HEK293 (cell line): ENCODE data around the gene PNPLA2.

Source experiments
- ATF2 ChIP-seq: fragments of 450-650 bp; formaldehyde crosslinking; IDR thresholded peaks from 2 replicates; pipeline ENCODE4 v1.5.1; 2016; ENCODE audit warnings: missing biosample characterization, missing genetic modification characterization, low read depth
- CTCF ChIP-seq: fragments of 450-650 bp; formaldehyde crosslinking; IDR thresholded peaks from 2 replicates; pipeline ENCODE4 v1.5.1; 2016; ENCODE audit warnings: missing biosample characterization, missing genetic modification characterization
- KLF1 ChIP-seq: fragments of 450-650 bp; formaldehyde crosslinking; IDR thresholded peaks from 2 replicates; pipeline ENCODE4 v1.5.1; 2016; ENCODE audit warnings: missing biosample characterization, missing genetic modification characterization
- RBAK ChIP-seq: fragments of 450-650 bp; formaldehyde crosslinking; IDR thresholded peaks from 2 replicates; pipeline ENCODE4 v1.5.1; 2016; ENCODE audit warnings: missing biosample characterization, missing genetic modification characterization
- SETDB1 ChIP-seq: IDR thresholded peaks from one replicate; pipeline ENCODE4 v1.6.1; 2017; ENCODE audit warnings: mild to moderate bottlenecking, low read length, moderate library complexity, mixed read lengths; ENCODE audit not compliant: insufficient read length
- TRIM28 ChIP-seq: IDR thresholded peaks from 2 replicates; pipeline ENCODE4 v1.6.1; 2011; ENCODE audit warnings: low read length, control low read depth, borderline replicate concordance
- ZBTB49 ChIP-seq: fragments of 450-650 bp; formaldehyde crosslinking; IDR thresholded peaks from 2 replicates; pipeline ENCODE4 v1.5.1; 2016; ENCODE audit warnings: missing biosample characterization, missing genetic modification characterization, low read depth
- ZBTB7A ChIP-seq: fragments of 450-650 bp; formaldehyde crosslinking; IDR thresholded peaks from 2 replicates; pipeline ENCODE4 v1.5.1; 2016; ENCODE audit warnings: low read depth, missing biosample characterization, missing genetic modification characterization
- ZNF211 ChIP-seq: fragments of 450-650 bp; formaldehyde crosslinking; IDR thresholded peaks from 2 replicates; pipeline ENCODE4 v1.5.1; 2016; ENCODE audit warnings: low read depth, missing biosample characterization, missing genetic modification characterization
- ZNF239 ChIP-seq: fragments of 450-650 bp; formaldehyde crosslinking; IDR thresholded peaks from 2 replicates; pipeline ENCODE4 v1.5.1; 2016; ENCODE audit warnings: missing biosample characterization, missing genetic modification characterization
- ZNF274 ChIP-seq, 2 experiments: fragments of 200-500 bp in 1 of 2; fragments of 450-650 bp in 1 of 2; sonication (Bioruptor generic) in 1 of 2; formaldehyde crosslinking in 1 of 2; IDR thresholded peaks; 2 replicates each; pipeline versions ENCODE4 v1.5.1 to v1.6.1; 2014 to 2016; ENCODE audit warnings: borderline replicate concordance in 1 of 2, inconsistent platforms in 1 of 2, low read length in 1 of 2, missing biosample characterization in 1 of 2, missing genetic modification characterization in 1 of 2
- ZNF362 ChIP-seq: fragments of 450-650 bp; formaldehyde crosslinking; IDR thresholded peaks from 2 replicates; pipeline ENCODE4 v1.5.1; 2016; ENCODE audit warnings: missing biosample characterization, missing genetic modification characterization
- ZNF639 ChIP-seq: fragments of 450-650 bp; formaldehyde crosslinking; IDR thresholded peaks from 2 replicates; pipeline ENCODE4 v1.5.1; 2016; ENCODE audit warnings: missing biosample characterization, missing genetic modification characterization
- ZNF785 ChIP-seq: fragments of 450-650 bp; formaldehyde crosslinking; IDR thresholded peaks from 2 replicates; pipeline ENCODE4 v1.5.1; 2016; ENCODE audit warnings: missing biosample characterization, missing genetic modification characterization

- TF ChIP-seq CTCF (tag by site-specific recombination): no peak
- TF ChIP-seq ZNF639 (tag by site-specific recombination): no peak
- no peak for TF ChIP-seq ATF2 (tag by site-specific recombination)
- no peak for TF ChIP-seq RBAK
- TF ChIP-seq ZBTB7A (tag by site-specific recombination): no peak
- no peak for TF ChIP-seq TRIM28
- no peak for TF ChIP-seq ZNF362 (tag by site-specific recombination)
- TF ChIP-seq ZBTB49 (tag by site-specific recombination): no peak
- no peak for TF ChIP-seq ZNF211 (tag by site-specific recombination)
- no peak for TF ChIP-seq SETDB1
- no peak for TF ChIP-seq ZNF785 (tag by site-specific recombination)
- TF ChIP-seq ZNF274 (IDR thresholded peaks at IDR 0.05; ENCODE audit: low read length): no peak
- TF ChIP-seq ZNF274 (tag by site-specific recombination; IDR thresholded peaks at IDR 0.05; ENCODE audit: borderline replicate concordance): no peak
- TF ChIP-seq ZNF239 (tag by site-specific recombination): no peak
- TF ChIP-seq KLF1: no peak
Measured at GRCh38 chr11:794013-794765, 24.5 kb upstream of the PNPLA2 start.
